Measurements from ENCODE around the gene RTKN. TPM values are rescaled to one million over a fixed set of nuclear protein-coding genes. Genes with fewer than 3 reads are reported as not detected.

RTKN gene
- total RNA-seq, 1 donor from 2014 or later = 88.7 TPM

- peaks cover 2% of the 10 kb centered on the region for H3K27me3 Mint-ChIP-seq (ENCODE audit: unreplicated experiment)
- H3K9me3 Mint-ChIP-seq (ENCODE audit: unreplicated experiment) = no peaks in the 10 kb centered on the region
- H3K4me3 Mint-ChIP-seq (ENCODE audit: unreplicated experiment) = no peak overlapping the region
- H3K4me1 Mint-ChIP-seq (ENCODE audit: low read depth, unreplicated experiment) = peaks cover 30% of the 10 kb centered on the region
- no peak for DNase-seq
- no peaks in the 10 kb centered on the region for H3K36me3 Mint-ChIP-seq (ENCODE audit: unreplicated experiment)
- no peak for TF ChIP-seq CTCF (IDR thresholded peaks at IDR 0.05; ENCODE audit: partially characterized antibody, unreplicated experiment)
- no peak overlapping the region for H3K27ac Mint-ChIP-seq (ENCODE audit: unreplicated experiment)
Observed at GRCh38 chr2:74383254-74383653, 58.5 kb downstream of the RTKN start.

DNA sequence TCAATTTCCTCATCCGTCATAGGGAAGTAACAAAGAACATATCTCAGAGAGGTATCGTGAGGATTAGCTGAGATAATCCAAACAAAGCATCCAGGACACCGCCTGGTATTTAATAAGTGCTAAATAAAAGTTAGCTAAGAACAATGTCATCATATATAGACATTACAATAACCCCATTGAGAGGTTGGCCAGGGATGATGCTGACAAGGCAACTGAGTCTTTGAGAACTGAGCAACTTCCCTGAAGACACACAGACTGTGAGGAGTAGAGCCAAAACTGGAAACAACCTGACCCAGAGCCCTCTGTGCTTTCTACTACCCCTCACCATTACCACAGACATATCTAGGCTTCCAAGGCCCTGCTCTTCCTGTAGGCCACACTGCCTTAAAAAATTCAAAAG is 60.0 kb downstream of the RTKN start:
- no peak for DNase-seq
- Mint-ChIP-seq H3K27me3 (ENCODE audit: unreplicated experiment) (peaks cover 2% of the 10 kb centered on the region), H3K4me1 (ENCODE audit: low read depth, unreplicated experiment) (peaks cover 30% of the 10 kb centered on the region), H3K27ac (ENCODE audit: unreplicated experiment) (no peak overlapping the region), H3K4me3 (ENCODE audit: unreplicated experiment) (no peak overlapping the region), H3K9me3 (ENCODE audit: unreplicated experiment) (no peaks in the 10 kb centered on the region), H3K36me3 (ENCODE audit: unreplicated experiment) (peaks cover 6% of the 10 kb centered on the region)
- TF ChIP-seq CTCF (IDR thresholded peaks at IDR 0.05; ENCODE audit: partially characterized antibody, unreplicated experiment) = no peak

DNA sequence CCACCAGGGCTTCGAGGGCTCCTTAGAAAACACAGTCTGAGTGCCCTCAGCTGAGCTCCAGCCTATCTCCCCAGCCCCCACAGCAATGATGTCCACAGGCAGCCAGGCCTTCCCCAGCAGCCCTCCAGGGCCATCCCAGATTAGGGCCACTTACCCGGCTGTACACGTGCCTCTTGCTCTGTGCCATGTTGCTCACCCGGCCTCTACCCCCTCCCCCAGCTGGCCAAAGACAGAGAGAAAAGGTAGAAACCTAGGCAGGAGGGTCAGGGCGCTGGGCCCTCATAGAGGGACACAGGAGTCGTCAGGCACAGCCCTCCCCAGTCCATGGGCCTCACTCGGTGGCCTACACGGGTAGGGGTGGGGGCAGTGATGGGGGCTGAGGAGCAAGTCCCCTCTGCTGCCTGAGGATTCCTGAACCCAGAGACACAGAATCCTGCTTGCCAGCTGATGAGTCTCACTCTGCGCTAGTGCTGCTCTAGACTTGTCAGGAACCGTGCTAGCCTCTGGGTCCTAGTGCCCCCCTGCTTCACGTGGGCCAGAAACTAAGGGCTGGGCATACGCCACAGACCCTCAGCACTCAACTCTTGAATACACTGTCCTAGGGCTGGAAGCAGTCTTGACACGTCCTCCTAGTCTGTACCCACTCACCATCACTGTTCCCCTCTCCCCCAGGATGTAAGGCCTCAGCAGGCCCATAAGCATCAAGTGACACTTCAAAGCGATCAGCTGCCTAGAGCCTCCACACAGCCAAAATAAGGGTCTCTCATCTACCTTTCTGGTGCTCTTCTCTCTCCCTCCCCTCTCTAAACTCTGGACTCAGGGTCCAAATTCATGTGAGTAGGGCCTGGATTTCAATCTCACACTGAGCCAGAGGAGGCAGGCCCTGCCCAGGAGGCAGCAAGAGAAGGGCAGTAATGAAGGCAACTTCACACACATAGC is 61.6 kb downstream of the RTKN start, which contains the start of gene DCTN1:
Gene DCTN1 (minus strand): TSS at position 461 of the 939 bp plus-strand sequence. CDS start 274 bp downstream, at position 187.
- peak; percentile 69 for DNase-seq
- H3K27me3 Mint-ChIP-seq (ENCODE audit: unreplicated experiment) = peaks cover 2% of the 10 kb centered on the region
- no peak for TF ChIP-seq CTCF (IDR thresholded peaks at IDR 0.05; ENCODE audit: partially characterized antibody, unreplicated experiment)
- H3K4me1 Mint-ChIP-seq (ENCODE audit: low read depth, unreplicated experiment) = peaks cover 34% of the 10 kb centered on the region
- peaks cover 6% of the 10 kb centered on the region for H3K36me3 Mint-ChIP-seq (ENCODE audit: unreplicated experiment)
- peak within 1 kb of the TSS; percentile 86 for H3K27ac Mint-ChIP-seq (ENCODE audit: unreplicated experiment)
- H3K9me3 Mint-ChIP-seq (ENCODE audit: unreplicated experiment) = no peaks in the 10 kb centered on the region
- peak within 1 kb of the TSS; percentile 85 for H3K4me3 Mint-ChIP-seq (ENCODE audit: unreplicated experiment)

- Mint-ChIP-seq H3K36me3 (ENCODE audit: unreplicated experiment) (peaks cover 6% of the 10 kb centered on the region), H3K4me3 (ENCODE audit: unreplicated experiment) (peak overlapping the region; percentile 46), H3K27ac (ENCODE audit: unreplicated experiment) (peak overlapping the region; percentile 38), H3K4me1 (ENCODE audit: low read depth, unreplicated experiment) (peaks cover 30% of the 10 kb centered on the region), H3K9me3 (ENCODE audit: unreplicated experiment) (no peaks in the 10 kb centered on the region), H3K27me3 (ENCODE audit: unreplicated experiment) (peaks cover 10% of the 10 kb centered on the region)
- TF ChIP-seq CTCF (IDR thresholded peaks at IDR 0.05; ENCODE audit: partially characterized antibody, unreplicated experiment) = no peak
- no peak for DNase-seq
Observed at GRCh38 chr2:74378007-74378406, 63.7 kb downstream of the RTKN start.

GRCh38 chr2:74375838-74376237 is 65.9 kb downstream of the RTKN start:
- Mint-ChIP-seq H3K4me1 (ENCODE audit: low read depth, unreplicated experiment) (peaks cover 43% of the 10 kb centered on the region), H3K36me3 (ENCODE audit: unreplicated experiment) (peaks cover 9% of the 10 kb centered on the region), H3K27me3 (ENCODE audit: unreplicated experiment) (peaks cover 19% of the 10 kb centered on the region), H3K4me3 (ENCODE audit: unreplicated experiment) (peak overlapping the region; percentile 49), H3K9me3 (ENCODE audit: unreplicated experiment) (peaks cover 16% of the 10 kb centered on the region), H3K27ac (ENCODE audit: unreplicated experiment) (peak overlapping the region; percentile 56)
- DNase-seq = no peak
- no peak for TF ChIP-seq CTCF (IDR thresholded peaks at IDR 0.05; ENCODE audit: partially characterized antibody, unreplicated experiment)
